Measurements from ENCODE around the gene EFNA5. TPM values are rescaled to one million over a fixed set of nuclear protein-coding genes. Genes with fewer than 3 reads are reported as not detected.

The EFNA5 gene
- total and polyA plus RNA-seq, 2 donors from 2014 or later: 5.9 to 54.4 TPM

- no peaks in the 10 kb centered on the region for H3K36me3 ChIP-seq (ENCODE audit: control insufficient read depth in 2 of 3, insufficient read depth in 3 of 3, low read length in 3 of 3)
- peaks cover 3 to 5% (median 4%) of the 10 kb centered on the region in 3 donors for H3K4me1 ChIP-seq (ENCODE audit: control insufficient read depth in 2 of 3, insufficient read depth in 2 of 3, low read depth in 1 of 3, low read length in 3 of 3)
- H3K4me3 ChIP-seq (ENCODE audit: low read length in 3 of 3): no peak overlapping the region
- DNase-seq (no peak), FAIRE-seq (no peak)
- no peaks in the 10 kb centered on the region for H3K27me3 ChIP-seq (ENCODE audit: control insufficient read depth, insufficient read depth, low read length)
- H3K9me3 ChIP-seq (ENCODE audit: control insufficient read depth in 2 of 3, insufficient read depth in 1 of 3, low read length in 3 of 3): no peaks in the 10 kb centered on the region
- no peak overlapping the region for H3K9ac ChIP-seq (ENCODE audit: low read length in 3 of 3)
- intact Hi-C loops (cut with DNase I): no loop called here
- no peak for TF ChIP-seq CTCF (IDR thresholded peaks at IDR 0.05; ENCODE audit: borderline replicate concordance, extremely low read depth, insufficient read depth)
- H3K27ac ChIP-seq (ENCODE audit: low read depth in 2 of 2, low read length in 2 of 2): no peak overlapping the region
These were observed 238.7 kb downstream of the EFNA5 start for GRCh38 chr5:107431998-107432397.

GRCh38 chr5:107431536-107431935 is 239.2 kb downstream of the EFNA5 start:
- no peak overlapping the region for H3K9ac ChIP-seq (ENCODE audit: low read length in 3 of 3)
- FAIRE-seq (no peak), DNase-seq (no peak)
- no peak overlapping the region for H3K27ac ChIP-seq (ENCODE audit: low read depth in 2 of 2, low read length in 2 of 2)
- H3K4me3 ChIP-seq (ENCODE audit: low read length in 3 of 3): no peak overlapping the region
- H3K4me1 ChIP-seq (ENCODE audit: control insufficient read depth in 2 of 3, insufficient read depth in 2 of 3, low read depth in 1 of 3, low read length in 3 of 3): peaks cover 3 to 5% (median 4%) of the 10 kb centered on the region in 3 donors
- no peak for TF ChIP-seq CTCF (IDR thresholded peaks at IDR 0.05; ENCODE audit: borderline replicate concordance, extremely low read depth, insufficient read depth)
- no peaks in the 10 kb centered on the region for H3K27me3 ChIP-seq (ENCODE audit: control insufficient read depth, insufficient read depth, low read length)
- H3K36me3 ChIP-seq (ENCODE audit: control insufficient read depth in 2 of 3, insufficient read depth in 3 of 3, low read length in 3 of 3): no peaks in the 10 kb centered on the region
- H3K9me3 ChIP-seq (ENCODE audit: control insufficient read depth in 2 of 3, insufficient read depth in 1 of 3, low read length in 3 of 3): no peaks in the 10 kb centered on the region
- intact Hi-C loops (cut with DNase I): no loop called here

GRCh38 chr5:107430071-107430625 is 240.6 kb downstream of the EFNA5 start:
- Histone ChIP-seq H3K9ac (ENCODE audit: low read length in 3 of 3) (no peak overlapping the region), H3K36me3 (ENCODE audit: control insufficient read depth in 2 of 3, insufficient read depth in 3 of 3, low read length in 3 of 3) (no peaks in the 10 kb centered on the region), H3K27ac (ENCODE audit: low read depth in 2 of 2, low read length in 2 of 2) (no peak overlapping the region), H3K4me1 (ENCODE audit: control insufficient read depth in 2 of 3, insufficient read depth in 2 of 3, low read depth in 1 of 3, low read length in 3 of 3) (no peaks in the 10 kb centered on the region), H3K27me3 (ENCODE audit: control insufficient read depth, insufficient read depth, low read length) (no peaks in the 10 kb centered on the region), H3K9me3 (ENCODE audit: control insufficient read depth in 2 of 3, insufficient read depth in 1 of 3, low read length in 3 of 3) (no peaks in the 10 kb centered on the region), H3K4me3 (ENCODE audit: low read length in 3 of 3) (no peak overlapping the region)
- DNase-seq (no peak), FAIRE-seq (no peak)
- TF ChIP-seq CTCF (IDR thresholded peaks at IDR 0.05; ENCODE audit: borderline replicate concordance, extremely low read depth, insufficient read depth): no peak
- intact Hi-C loops (cut with DNase I): no loop called here

- DNase-seq (no peak), FAIRE-seq (no peak)
- no peaks in the 10 kb centered on the region for H3K36me3 ChIP-seq (ENCODE audit: control insufficient read depth in 2 of 3, insufficient read depth in 3 of 3, low read length in 3 of 3)
- intact Hi-C loops (cut with DNase I): no loop called here
- H3K9me3 ChIP-seq (ENCODE audit: control insufficient read depth in 2 of 3, insufficient read depth in 1 of 3, low read length in 3 of 3): no peaks in the 10 kb centered on the region
- TF ChIP-seq CTCF (IDR thresholded peaks at IDR 0.05; ENCODE audit: borderline replicate concordance, extremely low read depth, insufficient read depth): no peak
- no peak overlapping the region for H3K9ac ChIP-seq (ENCODE audit: low read length in 3 of 3)
- no peaks in the 10 kb centered on the region for H3K27me3 ChIP-seq (ENCODE audit: control insufficient read depth, insufficient read depth, low read length)
- no peak overlapping the region for H3K4me3 ChIP-seq (ENCODE audit: low read length in 3 of 3)
- H3K4me1 ChIP-seq (ENCODE audit: control insufficient read depth in 2 of 3, insufficient read depth in 2 of 3, low read depth in 1 of 3, low read length in 3 of 3): no peaks in the 10 kb centered on the region
- H3K27ac ChIP-seq (ENCODE audit: low read depth in 2 of 2, low read length in 2 of 2): no peak overlapping the region
These were observed 242.4 kb downstream of the EFNA5 start for GRCh38 chr5:107428303-107428813.

All from kidney (tissue), 14 donors.